Effector memory CD8-positive, alpha-beta T cell (primary cell): ENCODE results near the gene MIA2.
A peak's percentile ranks its signal among the peaks of the same experiment; 100 is the strongest.
"Not testable (repeated sequence)": the region's sequence is repeated elsewhere in the genome, so short reads cannot be mapped to it uniquely, and the experiment has no call there.

ENCODE experiments used
- ATAC-seq: fragments of 150-1000 bp; cut with Tn5 transposase; replicated peaks from 2 replicates; pipeline ENCODE4 v1.10.0; 2021; ENCODE audit warnings: mild to moderate bottlenecking, moderate library complexity
- DNase-seq, 3 experiments: peaks; one replicate each; pipeline ENCODE4 v3.0.0; 2021
- H3K27ac Mint-ChIP-seq, 2 donors: one replicate each; pipeline ENCODE4 v1.8.0; 2022; ENCODE audit warnings: mild to moderate bottlenecking in 2 of 2, mixed read lengths in 2 of 2, moderate library complexity in 2 of 2
- H3K27me3 Mint-ChIP-seq, 2 donors: one replicate each; pipeline ENCODE4 v1.8.0; 2022; ENCODE audit warnings: mixed read lengths in 2 of 2
- H3K36me3 Mint-ChIP-seq: one replicate; pipeline ENCODE4 v1.8.0; 2022; ENCODE audit warnings: mild to moderate bottlenecking, moderate library complexity, mixed read lengths; ENCODE audit not compliant: insufficient read depth
- H3K4me1 Mint-ChIP-seq, 2 donors: one replicate each; pipeline ENCODE4 v1.8.0; 2022; ENCODE audit warnings: low read depth in 2 of 2, mixed read lengths in 2 of 2
- H3K4me3 Mint-ChIP-seq, 2 donors: one replicate each; pipeline ENCODE4 v1.8.0; 2022; ENCODE audit warnings: mild to moderate bottlenecking in 2 of 2, mixed read lengths in 2 of 2, moderate library complexity in 2 of 2
- H3K9me3 Mint-ChIP-seq, 2 donors: one replicate each; pipeline ENCODE4 v1.8.0; 2022; ENCODE audit warnings: mixed read lengths in 2 of 2

Gene MIA2

GRCh38 chr14:39302124-39302810 is 68.6 kb downstream of the MIA2 start:
- ATAC-seq (no peak), DNase-seq (no peak)
- H3K27me3 Mint-ChIP-seq: no peaks in the 10 kb centered on the region
- no peaks in the 10 kb centered on the region for H3K9me3 Mint-ChIP-seq
- H3K4me3 Mint-ChIP-seq: no peak overlapping the region
- H3K27ac Mint-ChIP-seq: peak overlapping the region in 1 of 2 donors; percentile 88
- H3K4me1 Mint-ChIP-seq: peaks cover 1 to 10% of the 10 kb centered on the region in 2 donors
- peaks cover 77% of the 10 kb centered on the region for H3K36me3 Mint-ChIP-seq

GRCh38 chr14:39303115-39303514 is 69.4 kb downstream of the MIA2 start:
- H3K27ac Mint-ChIP-seq: peak overlapping the region in 1 of 2 donors; percentile 38
- no peaks in the 10 kb centered on the region for H3K27me3 Mint-ChIP-seq
- H3K4me1 Mint-ChIP-seq: peaks cover under 1 to 10% of the 10 kb centered on the region in 2 donors
- no peaks in the 10 kb centered on the region for H3K9me3 Mint-ChIP-seq
- H3K4me3 Mint-ChIP-seq: no peak overlapping the region
- ATAC-seq: no peak
- H3K36me3 Mint-ChIP-seq: peaks cover 71% of the 10 kb centered on the region
- DNase-seq: no peak

- Mint-ChIP-seq H3K27me3 (no peaks in the 10 kb centered on the region), H3K4me1 (peaks cover 1 to 8% of the 10 kb centered on the region in 2 donors), H3K4me3 (no peak overlapping the region), H3K9me3 (no peaks in the 10 kb centered on the region), H3K27ac (no peak overlapping the region), H3K36me3 (peaks cover 34% of the 10 kb centered on the region)
- ATAC-seq: no peak
- no peak for DNase-seq
These were observed 74.1 kb downstream of the MIA2 start for GRCh38 chr14:39307815-39308214.

GRCh38 chr14:39310051-39310450 is 76.3 kb downstream of the MIA2 start:
- Mint-ChIP-seq H3K9me3 (no peaks in the 10 kb centered on the region), H3K36me3 (peaks cover 28% of the 10 kb centered on the region), H3K4me3 (no peak overlapping the region), H3K4me1 (peaks cover 1 to 8% of the 10 kb centered on the region in 2 donors), H3K27me3 (no peaks in the 10 kb centered on the region), H3K27ac (no peak overlapping the region)
- ATAC-seq (no peak), DNase-seq (no peak)

GRCh38 chr14:39315859-39316444 is 82.2 kb downstream of the MIA2 start:
- no peak for DNase-seq
- H3K9me3 Mint-ChIP-seq: no peaks in the 10 kb centered on the region
- H3K36me3 Mint-ChIP-seq: peaks cover 41% of the 10 kb centered on the region
- H3K27ac Mint-ChIP-seq: peak overlapping the region in 1 of 2 donors; percentile 41
- peaks cover 3% of the 10 kb centered on the region in 2 donors for H3K4me1 Mint-ChIP-seq
- no peak overlapping the region for H3K4me3 Mint-ChIP-seq
- H3K27me3 Mint-ChIP-seq: no peaks in the 10 kb centered on the region
- ATAC-seq: no peak

- no peak overlapping the region for H3K4me3 Mint-ChIP-seq
- H3K9me3 Mint-ChIP-seq: no peaks in the 10 kb centered on the region
- no peak for DNase-seq
- peaks cover 41% of the 10 kb centered on the region for H3K36me3 Mint-ChIP-seq
- H3K27ac Mint-ChIP-seq: no peak overlapping the region
- no peaks in the 10 kb centered on the region for H3K27me3 Mint-ChIP-seq
- ATAC-seq: no peak
- H3K4me1 Mint-ChIP-seq: peaks cover 3% of the 10 kb centered on the region in 2 donors
These were observed 83.3 kb downstream of the MIA2 start for GRCh38 chr14:39316830-39317553.

- Mint-ChIP-seq H3K27ac (peak overlapping the region in 1 of 2 donors; percentile 8), H3K9me3 (no peaks in the 10 kb centered on the region), H3K36me3 (peaks cover 38% of the 10 kb centered on the region), H3K4me1 (peaks cover 0 to 1% of the 10 kb centered on the region in 2 donors), H3K27me3 (no peaks in the 10 kb centered on the region), H3K4me3 (no peak overlapping the region)
- DNase-seq: no peak
- ATAC-seq: no peak
These were observed 84.9 kb downstream of the MIA2 start for GRCh38 chr14:39318574-39318973.

- ATAC-seq: no peak
- H3K4me3 Mint-ChIP-seq: no peak overlapping the region
- H3K27me3 Mint-ChIP-seq: no peaks in the 10 kb centered on the region
- H3K9me3 Mint-ChIP-seq: no peaks in the 10 kb centered on the region
- peaks cover 0 to 1% of the 10 kb centered on the region in 2 donors for H3K4me1 Mint-ChIP-seq
- H3K36me3 Mint-ChIP-seq: peaks cover 31% of the 10 kb centered on the region
- no peak overlapping the region for H3K27ac Mint-ChIP-seq
- no peak for DNase-seq
These were observed 85.7 kb downstream of the MIA2 start for GRCh38 chr14:39319381-39319780.

- Mint-ChIP-seq H3K4me1 (peaks cover 0 to 1% of the 10 kb centered on the region in 2 donors), H3K36me3 (peaks cover 35% of the 10 kb centered on the region), H3K27me3 (no peaks in the 10 kb centered on the region), H3K9me3 (no peaks in the 10 kb centered on the region), H3K27ac (peak overlapping the region in 1 of 2 donors; percentile 46), H3K4me3 (no peak overlapping the region)
- no peak for DNase-seq
- no peak for ATAC-seq
These were observed 86.6 kb downstream of the MIA2 start for GRCh38 chr14:39320318-39320717.

- no peak overlapping the region for H3K4me3 Mint-ChIP-seq
- no peaks in the 10 kb centered on the region for H3K27me3 Mint-ChIP-seq
- no peak for DNase-seq
- no peak for ATAC-seq
- no peaks in the 10 kb centered on the region for H3K9me3 Mint-ChIP-seq
- peaks cover 43% of the 10 kb centered on the region for H3K36me3 Mint-ChIP-seq
- peaks cover 0 to 3% of the 10 kb centered on the region in 2 donors for H3K4me1 Mint-ChIP-seq
- H3K27ac Mint-ChIP-seq: peak overlapping the region; percentile 30 to 49
These were observed 89.1 kb downstream of the MIA2 start for GRCh38 chr14:39322807-39323206.

- ATAC-seq: no peak
- H3K4me1 Mint-ChIP-seq: peaks cover 4 to 11% of the 10 kb centered on the region in 2 donors
- H3K9me3 Mint-ChIP-seq: no peaks in the 10 kb centered on the region
- H3K27me3 Mint-ChIP-seq: no peaks in the 10 kb centered on the region
- no peak overlapping the region for H3K27ac Mint-ChIP-seq
- no peak for DNase-seq
- H3K36me3 Mint-ChIP-seq: peaks cover 52% of the 10 kb centered on the region
- H3K4me3 Mint-ChIP-seq: no peak overlapping the region
These were observed 90.4 kb downstream of the MIA2 start for GRCh38 chr14:39324097-39324496.

GRCh38 chr14:39339003-39339402 is 105.3 kb downstream of the MIA2 start:
- no peaks in the 10 kb centered on the region for H3K9me3 Mint-ChIP-seq
- no peak for ATAC-seq

GRCh38 chr14:39341126-39341525 is 107.4 kb downstream of the MIA2 start:
- H3K9me3 Mint-ChIP-seq, H3K27ac Mint-ChIP-seq, DNase-seq, H3K4me3 Mint-ChIP-seq, ATAC-seq, H3K27me3 Mint-ChIP-seq: not testable (repeated sequence)
- H3K4me1 Mint-ChIP-seq: peaks cover 16 to 30% of the 10 kb centered on the region in 2 donors
- H3K36me3 Mint-ChIP-seq: peaks cover 30% of the 10 kb centered on the region

More at GRCh38 chr14:39339003-39339402, 105.3 kb downstream of the MIA2 start:
- Mint-ChIP-seq H3K4me1 (peaks cover 16 to 30% of the 10 kb centered on the region in 2 donors), H3K27me3 (no peaks in the 10 kb centered on the region), H3K36me3 (peaks cover 21% of the 10 kb centered on the region), H3K27ac (no peak overlapping the region), H3K4me3 (no peak overlapping the region)
- DNase-seq: no peak
